Activated T-cell treated with anti-CD3 and anti-CD28 coated beads for 1 hour (primary cell): ENCODE measurements around the gene N4BP2L2.

ENCODE experiments used
- DNase-seq: peaks from one replicate; pipeline ENCODE4 v3.0.0-alpha.2; 2020; ENCODE audit warnings: low read depth

N4BP2L2 gene

GRCh38 chr13:32468502-32469142 lies 70.0 kb downstream of the N4BP2L2 start:
- no peak for DNase-seq

- DNase-seq = no peak
Measured at GRCh38 chr13:32456591-32456990, 82.0 kb downstream of the N4BP2L2 start.

GRCh38 chr13:32455594-32455903 lies 83.0 kb downstream of the N4BP2L2 start:
- no peak for DNase-seq

- DNase-seq = no peak
Measured at GRCh38 chr13:32454886-32455593, 83.6 kb downstream of the N4BP2L2 start.

GRCh38 chr13:32453981-32454380 lies 84.6 kb downstream of the N4BP2L2 start:
- no peak for DNase-seq

GRCh38 chr13:32448972-32449371 lies 89.6 kb downstream of the N4BP2L2 start:
- DNase-seq = no peak

GRCh38 chr13:32447894-32448623 lies 90.5 kb downstream of the N4BP2L2 start:
- no peak for DNase-seq

GRCh38 chr13:32446773-32447465 lies 91.7 kb downstream of the N4BP2L2 start:
- no peak for DNase-seq

GRCh38 chr13:32446220-32446619 lies 92.4 kb downstream of the N4BP2L2 start:
- DNase-seq = no peak

GRCh38 chr13:32445461-32445860 lies 93.1 kb downstream of the N4BP2L2 start:
- no peak for DNase-seq

- DNase-seq = no peak
Measured at GRCh38 chr13:32443111-32443510, 95.5 kb downstream of the N4BP2L2 start.

- DNase-seq = no peak
Measured at GRCh38 chr13:32438871-32439270, 99.7 kb downstream of the N4BP2L2 start.

- no peak for DNase-seq
Measured at GRCh38 chr13:32432856-32433255, 105.7 kb downstream of the N4BP2L2 start.

- no peak for DNase-seq
Measured at GRCh38 chr13:32431361-32431760, 107.2 kb downstream of the N4BP2L2 start.

GRCh38 chr13:32430018-32430747 lies 108.4 kb downstream of the N4BP2L2 start:
- DNase-seq = no peak

- DNase-seq = no peak
Measured at GRCh38 chr13:32429433-32429909, 109.1 kb downstream of the N4BP2L2 start.

GRCh38 chr13:32428581-32429432 lies 109.8 kb downstream of the N4BP2L2 start:
- no peak for DNase-seq

GRCh38 chr13:32427852-32428580 lies 110.6 kb downstream of the N4BP2L2 start, which contains the start of gene N4BP2L1:
TSS of gene N4BP2L1 (minus strand) at chr13:32428130. CDS start at chr13:32428082, 48 bp downstream.
- peak; percentile 63 for DNase-seq

- peak; percentile 29 for DNase-seq
Measured at GRCh38 chr13:32426990-32427851, 111.4 kb downstream of the N4BP2L2 start.
